Psoas muscle (tissue), 8 donors: ENCODE data around the gene PPM1B. TPM values are rescaled to one million over a fixed set of nuclear protein-coding genes. Genes with fewer than 3 reads are reported as not detected.

Source experiments
- ATAC-seq, 4 donors: fragments of 200-7000 bp; cut with Tn5 transposase; one replicate each; pipeline ENCODE4 v1.9.1; 2020; ENCODE audit warnings: moderate library complexity in 3 of 4, mild to moderate bottlenecking in 2 of 4
- DNase-seq, 2 donors: peaks; one replicate each; pipeline ENCODE4 v3.0.0-alpha.2; 2020
- H3K27ac ChIP-seq: fragments of 200-600 bp; one replicate; pipeline ENCODE4 v1.8.0; 2022
- H3K27me3 ChIP-seq, 3 donors: fragments of 200-600 bp in 1 of 3; one replicate each; pipeline versions ENCODE4 v1.6.1 to v1.8.0; 2013 to 2022; ENCODE audit warnings: low read length in 2 of 3, mild to moderate bottlenecking in 2 of 3, moderate library complexity in 1 of 3; ENCODE audit not compliant: insufficient read depth in 3 of 3
- H3K36me3 ChIP-seq, 2 donors: fragments of 200-600 bp in 1 of 2; one replicate each; pipeline versions ENCODE4 v1.6.1 to v1.8.0; 2013 to 2022; ENCODE audit warnings: low read depth in 1 of 2, mild to moderate bottlenecking in 1 of 2, moderate library complexity in 1 of 2; ENCODE audit not compliant: insufficient read depth in 1 of 2
- H3K4me1 ChIP-seq: fragments of 200-600 bp; one replicate; pipeline ENCODE4 v1.8.0; 2022
- H3K4me3 ChIP-seq: fragments of 200-600 bp; one replicate; pipeline ENCODE4 v1.8.0; 2022; ENCODE audit warnings: mild to moderate bottlenecking
- H3K9me3 ChIP-seq: fragments of 200-600 bp; one replicate; pipeline ENCODE4 v1.8.0; 2022
- WGBS, 3 donors: extraction: QIAGEN DNeasy Blood & Tissue Kit; methylation state at CpG; one replicate each; pipeline versions ENCODE4 v1.1.6 to v1.1.7; 2013; 5-methylcytosine and 5-hydroxymethylcytosine counted together
- intact Hi-C, 2 donors: fragments of 100-400 bp; cut with DNase I; formaldehyde crosslinking; loops; one replicate each; pipeline versions ENCODE4 v1.11.0 to v1.14.2; 2022
- polyA plus RNA-seq, 3 donors: library from polyadenylated mRNA; stranded (reverse); fragments of 200-250 nt; gene quantifications; one replicate each; pipeline ENCODE4 v1.2.3, GENCODE V29; 2013
- total RNA-seq, 4 donors: library from RNA; stranded (reverse); fragmentation: NEBNext Ultra II Directional in 2 of 4; extraction: Animal tissue kit (Norgen Biotek cat#: 25700) in 2 of 4; gene quantifications; one replicate each; pipeline versions ENCODE4 v1.2.1 to v1.2.4, GENCODE V29; 2021 to 2023
- TF ChIP-seq, protein P1 (sequence below): fragments of 200-600 bp; IDR thresholded peaks from one replicate; pipeline ENCODE4 v1.8.0; 2022; ENCODE audit warnings: antibody characterized with exemption
- donor health status: healthy with polysubstance abuse.
- donor health status: DM: no; HTN: no; CAD: no; lungs with moderate emphysema.
- donor health status: Bipolar disorder and iron deficiency.
- donor health status: healthy.
- donor health status: DM: yes; HTN: yes; CAD: no.
- donor health status: DM: no; HTN: no; CAD: no.
- donor health status: DM: no; HTN: no; CAD: no.
- donor health status: DM: yes; HTN: yes; CAD: no.

PPM1B gene
- total and polyA plus RNA-seq, 7 donors, result 17.4 to 244 (median 112) TPM

DNA sequence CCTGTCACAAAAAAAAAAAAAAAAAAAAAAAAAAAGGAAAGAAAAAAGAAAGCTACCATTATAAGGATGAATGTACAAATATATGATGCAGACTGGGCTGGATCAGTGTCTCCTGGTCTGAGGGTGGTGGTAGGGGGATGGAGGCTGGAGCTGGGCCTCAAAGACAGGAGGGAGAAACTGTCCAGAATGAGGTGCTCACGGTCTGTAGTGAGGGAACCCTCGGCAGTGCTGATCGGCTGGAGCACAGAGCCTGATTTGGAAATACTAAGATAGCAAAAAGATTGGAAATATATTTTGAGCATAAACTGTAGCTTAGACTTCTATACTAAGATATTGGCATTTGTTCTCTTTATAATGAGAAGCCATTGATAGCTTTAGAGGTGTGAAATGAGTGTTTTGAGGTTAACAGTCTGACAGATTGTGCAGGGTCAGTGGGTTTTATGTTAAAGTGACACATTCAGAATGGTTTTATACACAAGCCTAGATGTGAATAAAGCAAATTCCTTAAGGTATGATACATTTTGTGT lies 98.7 kb downstream of the PPM1B start:
- ATAC-seq (peak in 3 of 4 donors; percentile 31 to 49 (median 36)), DNase-seq (no peak)
- intact Hi-C loops, result no loop called here
- Histone ChIP-seq H3K4me3 (no peak overlapping the region), H3K4me1 (peaks cover 17% of the 10 kb centered on the region), H3K27ac (peak overlapping the region; percentile 78), H3K27me3 (no peaks in the 10 kb centered on the region), H3K9me3 (no peaks in the 10 kb centered on the region), H3K36me3 (no peaks in the 10 kb centered on the region)
- TF ChIP-seq, protein P1, sequence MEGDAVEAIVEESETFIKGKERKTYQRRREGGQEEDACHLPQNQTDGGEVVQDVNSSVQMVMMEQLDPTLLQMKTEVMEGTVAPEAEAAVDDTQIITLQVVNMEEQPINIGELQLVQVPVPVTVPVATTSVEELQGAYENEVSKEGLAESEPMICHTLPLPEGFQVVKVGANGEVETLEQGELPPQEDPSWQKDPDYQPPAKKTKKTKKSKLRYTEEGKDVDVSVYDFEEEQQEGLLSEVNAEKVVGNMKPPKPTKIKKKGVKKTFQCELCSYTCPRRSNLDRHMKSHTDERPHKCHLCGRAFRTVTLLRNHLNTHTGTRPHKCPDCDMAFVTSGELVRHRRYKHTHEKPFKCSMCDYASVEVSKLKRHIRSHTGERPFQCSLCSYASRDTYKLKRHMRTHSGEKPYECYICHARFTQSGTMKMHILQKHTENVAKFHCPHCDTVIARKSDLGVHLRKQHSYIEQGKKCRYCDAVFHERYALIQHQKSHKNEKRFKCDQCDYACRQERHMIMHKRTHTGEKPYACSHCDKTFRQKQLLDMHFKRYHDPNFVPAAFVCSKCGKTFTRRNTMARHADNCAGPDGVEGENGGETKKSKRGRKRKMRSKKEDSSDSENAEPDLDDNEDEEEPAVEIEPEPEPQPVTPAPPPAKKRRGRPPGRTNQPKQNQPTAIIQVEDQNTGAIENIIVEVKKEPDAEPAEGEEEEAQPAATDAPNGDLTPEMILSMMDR, result no peak
- 61 to 74% (median 68%) methylated on average over 3 of the region's 3 CpGs for WGBS, 3 donors

DNA sequence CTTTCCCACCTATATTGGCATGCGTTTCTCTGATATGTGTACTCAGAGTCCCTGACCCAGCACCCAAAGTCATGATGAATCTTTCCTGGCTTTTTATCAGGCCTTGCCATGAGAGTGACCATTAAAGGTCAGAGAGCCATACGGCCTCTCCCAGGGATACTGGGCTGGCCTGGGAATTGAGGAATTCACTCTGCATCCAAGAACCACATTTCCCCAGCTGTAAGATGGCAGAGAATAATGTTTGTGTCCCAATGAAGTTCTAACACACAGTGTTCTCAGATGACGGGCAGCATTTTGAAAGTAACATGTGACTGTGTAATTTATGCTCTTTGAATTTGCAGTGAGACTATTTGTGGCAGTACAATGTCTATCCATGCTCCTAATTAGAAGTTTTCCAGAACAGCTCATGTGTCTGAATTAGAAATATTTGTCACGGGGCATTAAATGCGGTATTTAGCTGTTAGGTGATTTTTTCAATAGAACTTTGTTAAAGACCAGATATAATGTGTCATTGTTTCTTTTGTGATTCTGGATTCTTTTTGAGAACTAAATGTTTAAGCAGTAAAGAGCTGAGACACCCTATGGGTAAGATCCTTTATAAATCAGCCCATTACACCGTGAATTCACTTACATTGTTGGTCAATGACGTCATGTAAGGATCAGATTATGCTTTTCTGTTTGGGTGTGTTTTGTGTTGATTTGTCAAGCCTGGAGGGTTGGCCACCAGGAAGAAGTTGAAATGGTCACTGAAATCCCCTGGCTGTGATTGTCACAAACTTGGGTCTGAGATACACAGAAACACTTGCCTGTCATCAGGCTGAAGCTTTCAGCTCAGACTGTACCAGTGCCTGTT lies 99.3 kb downstream of the PPM1B start:
- intact Hi-C loops, result no loop called here
- ATAC-seq (peak; percentile 83 to 96 (median 90)), DNase-seq (no peak)
- Histone ChIP-seq H3K27me3 (no peaks in the 10 kb centered on the region), H3K4me3 (peak overlapping the region; percentile 18), H3K4me1 (peaks cover 17% of the 10 kb centered on the region), H3K27ac (peak overlapping the region; percentile 78), H3K36me3 (no peaks in the 10 kb centered on the region), H3K9me3 (no peaks in the 10 kb centered on the region)
- TF ChIP-seq, protein P1, result no peak
- 23 to 30% (median 25%) methylated on average over 7 of the region's 7 CpGs for WGBS, 3 donors

DNA sequence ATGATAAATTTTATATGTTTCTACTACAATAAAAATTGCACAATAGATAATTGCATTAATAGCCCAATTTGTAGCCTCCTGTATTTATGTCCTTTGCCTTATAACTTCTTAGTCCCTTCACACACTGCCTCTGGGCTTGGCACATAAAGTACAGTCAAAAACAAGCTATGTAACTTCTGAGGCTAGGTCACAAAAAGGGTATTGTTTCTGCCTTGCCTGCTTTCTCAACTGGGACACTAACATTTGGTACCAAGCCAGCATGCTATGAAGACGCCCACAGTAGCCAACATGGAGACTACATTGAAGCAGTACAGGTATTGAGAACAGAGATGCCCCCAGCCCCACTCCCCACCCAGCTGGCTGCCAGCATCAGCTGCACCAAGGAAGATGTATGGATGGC lies 101.2 kb downstream of the PPM1B start:
- H3K9me3 ChIP-seq, result no peaks in the 10 kb centered on the region
- no peaks in the 10 kb centered on the region for H3K27me3 ChIP-seq
- DNase-seq (no peak), ATAC-seq (no peak)
- peaks cover 17% of the 10 kb centered on the region for H3K4me1 ChIP-seq
- no peak overlapping the region for H3K27ac ChIP-seq
- H3K36me3 ChIP-seq, result no peaks in the 10 kb centered on the region
- TF ChIP-seq, protein P1, result no peak
- no peak overlapping the region for H3K4me3 ChIP-seq
- 26 to 41% (median 34%) methylated on average over 1 of the region's 1 CpG for WGBS, 3 donors
- intact Hi-C loops, result no loop called here

DNA sequence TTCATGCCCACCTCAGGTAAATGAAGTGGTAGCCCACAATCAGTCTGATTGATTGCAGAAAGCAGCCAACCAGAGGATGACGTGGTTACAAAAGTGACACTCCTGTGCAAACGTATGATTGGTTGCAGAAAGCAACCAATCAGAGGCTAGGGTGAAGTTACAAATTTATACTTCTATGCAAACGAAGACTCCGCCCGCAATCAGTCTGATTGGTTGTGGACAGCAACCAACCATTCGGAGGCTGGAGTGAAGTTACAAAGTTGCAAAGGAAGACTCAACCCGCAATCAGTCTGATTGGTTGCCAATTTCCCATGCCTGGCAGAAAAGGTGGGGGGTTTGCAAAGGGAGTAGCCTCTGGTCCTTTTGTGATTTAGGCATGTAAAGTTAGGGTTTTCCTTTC lies 102.6 kb downstream of the PPM1B start:
- no peaks in the 10 kb centered on the region for H3K27me3 ChIP-seq
- H3K4me3 ChIP-seq, result no peak overlapping the region
- DNase-seq, result no peak
- no peaks in the 10 kb centered on the region for H3K9me3 ChIP-seq
- H3K27ac ChIP-seq, result no peak overlapping the region
- intact Hi-C loops, result no loop called here
- H3K4me1 ChIP-seq, result peaks cover 17% of the 10 kb centered on the region
- TF ChIP-seq, protein P1, result no peak
- no peak for ATAC-seq
- WGBS, 3 donors, result 94 to 96% (median 95%) methylated on average over 7 of the region's 7 CpGs
- no peaks in the 10 kb centered on the region for H3K36me3 ChIP-seq
